Sigmoid colon (tissue), 4 donors: Measurements from ENCODE around the gene PURA.

ENCODE experiments used
- EP300 ChIP-seq, 4 donors: sonication (generic); formaldehyde crosslinking; IDR thresholded peaks; one replicate each; pipeline ENCODE4 v1.6.1; 2017; ENCODE audit warnings: antibody characterized with exemption in 4 of 4
- TF ChIP-seq, protein P1 (sequence below), 4 experiments: fragments of 450-650 bp in 3 of 4; fragments of 200-600 bp in 1 of 4; IDR thresholded peaks; one replicate each; pipeline ENCODE4 v1.5.1; 2016 to 2019; ENCODE audit warnings: antibody characterized with exemption in 4 of 4, mild to moderate bottlenecking in 3 of 4, moderate library complexity in 2 of 4

GRCh38 chr5:140169410-140169809 is 55.5 kb downstream of the PURA start:
- TF ChIP-seq, protein P1, sequence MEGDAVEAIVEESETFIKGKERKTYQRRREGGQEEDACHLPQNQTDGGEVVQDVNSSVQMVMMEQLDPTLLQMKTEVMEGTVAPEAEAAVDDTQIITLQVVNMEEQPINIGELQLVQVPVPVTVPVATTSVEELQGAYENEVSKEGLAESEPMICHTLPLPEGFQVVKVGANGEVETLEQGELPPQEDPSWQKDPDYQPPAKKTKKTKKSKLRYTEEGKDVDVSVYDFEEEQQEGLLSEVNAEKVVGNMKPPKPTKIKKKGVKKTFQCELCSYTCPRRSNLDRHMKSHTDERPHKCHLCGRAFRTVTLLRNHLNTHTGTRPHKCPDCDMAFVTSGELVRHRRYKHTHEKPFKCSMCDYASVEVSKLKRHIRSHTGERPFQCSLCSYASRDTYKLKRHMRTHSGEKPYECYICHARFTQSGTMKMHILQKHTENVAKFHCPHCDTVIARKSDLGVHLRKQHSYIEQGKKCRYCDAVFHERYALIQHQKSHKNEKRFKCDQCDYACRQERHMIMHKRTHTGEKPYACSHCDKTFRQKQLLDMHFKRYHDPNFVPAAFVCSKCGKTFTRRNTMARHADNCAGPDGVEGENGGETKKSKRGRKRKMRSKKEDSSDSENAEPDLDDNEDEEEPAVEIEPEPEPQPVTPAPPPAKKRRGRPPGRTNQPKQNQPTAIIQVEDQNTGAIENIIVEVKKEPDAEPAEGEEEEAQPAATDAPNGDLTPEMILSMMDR (IDR thresholded peaks at IDR 0.05): no peak
- TF ChIP-seq EP300 (IDR thresholded peaks at IDR 0.05): no peak
